Endothelial cell (in vitro differentiated cells): ENCODE measurements around the gene NOTCH2. TPM values are rescaled to one million over a fixed set of nuclear protein-coding genes. Genes with fewer than 3 reads are reported as not detected.

Experiments used
- DNase-seq: peaks from one replicate; pipeline ENCODE4 v3.0.0; 2021; ENCODE audit warnings: low spot score
- H3K27ac Mint-ChIP-seq: one replicate; pipeline ENCODE4 v1.8.0; 2021; ENCODE audit warnings: mixed read lengths, inconsistent platforms; ENCODE audit not compliant: unreplicated experiment
- H3K27me3 Mint-ChIP-seq: one replicate; pipeline ENCODE4 v1.8.0; 2021; ENCODE audit warnings: mild to moderate bottlenecking, moderate library complexity, mixed read lengths, inconsistent platforms; ENCODE audit not compliant: unreplicated experiment
- H3K36me3 Mint-ChIP-seq: one replicate; pipeline ENCODE4 v1.8.0; 2021; ENCODE audit warnings: mild to moderate bottlenecking, low read depth, mixed read lengths, inconsistent platforms; ENCODE audit not compliant: unreplicated experiment
- H3K4me1 Mint-ChIP-seq: one replicate; pipeline ENCODE4 v1.8.0; 2021; ENCODE audit warnings: mild to moderate bottlenecking, mixed read lengths, inconsistent platforms; ENCODE audit not compliant: unreplicated experiment
- H3K4me3 Mint-ChIP-seq: one replicate; pipeline ENCODE4 v1.8.0; 2021; ENCODE audit warnings: mild to moderate bottlenecking, mixed read lengths, inconsistent platforms; ENCODE audit not compliant: unreplicated experiment
- H3K9me3 Mint-ChIP-seq: one replicate; pipeline ENCODE4 v1.8.0; 2021; ENCODE audit warnings: mixed read lengths, inconsistent platforms; ENCODE audit not compliant: unreplicated experiment
- CTCF ChIP-seq: fragments of 200-600 bp; sonication (generic); IDR thresholded peaks from one replicate; pipeline ENCODE4 v1.5.0; 2021; ENCODE audit warnings: antibody characterized with exemption; ENCODE audit not compliant: unreplicated experiment
- total RNA-seq: library from RNA; stranded (reverse); fragmentation: NEBNext Ultra II Directional; extraction: Animal tissue kit (Norgen Biotek cat#: 25700); gene quantifications from one replicate; pipeline ENCODE4 v1.2.1, GENCODE V29; 2021; ENCODE audit not compliant: unreplicated experiment

The NOTCH2 gene
- total RNA-seq, 1 donor from 2014 or later, result 29.7 TPM

- H3K36me3 Mint-ChIP-seq, result peaks cover 6% of the 10 kb centered on the region
- no peaks in the 10 kb centered on the region for H3K9me3 Mint-ChIP-seq
- TF ChIP-seq CTCF, result no peak
- no peak for DNase-seq
- no peak overlapping the region for H3K27ac Mint-ChIP-seq
- peaks cover 2% of the 10 kb centered on the region for H3K27me3 Mint-ChIP-seq
- peaks cover 6% of the 10 kb centered on the region for H3K4me1 Mint-ChIP-seq
- H3K4me3 Mint-ChIP-seq, result no peak overlapping the region
Observed at GRCh38 chr1:119966020-119966419, 103.4 kb downstream of the NOTCH2 start.

GRCh38 chr1:119964673-119965363 lies 104.6 kb downstream of the NOTCH2 start:
- no peak for DNase-seq
- Mint-ChIP-seq H3K4me3 (no peak overlapping the region), H3K27ac (no peak overlapping the region)

GRCh38 chr1:119962296-119962968 lies 107.0 kb downstream of the NOTCH2 start:
- Mint-ChIP-seq H3K27ac (no peak overlapping the region), H3K4me3 (no peak overlapping the region), H3K4me1 (peaks cover 6% of the 10 kb centered on the region), H3K27me3 (peaks cover 2% of the 10 kb centered on the region), H3K9me3 (no peaks in the 10 kb centered on the region), H3K36me3 (peaks cover 6% of the 10 kb centered on the region)
- no peak for TF ChIP-seq CTCF
- DNase-seq, result no peak

More at GRCh38 chr1:119964673-119965363, 104.6 kb downstream of the NOTCH2 start:
- H3K9me3 Mint-ChIP-seq, result no peaks in the 10 kb centered on the region
- H3K36me3 Mint-ChIP-seq, result peaks cover 6% of the 10 kb centered on the region
- peaks cover 2% of the 10 kb centered on the region for H3K27me3 Mint-ChIP-seq
- no peak for TF ChIP-seq CTCF
- H3K4me1 Mint-ChIP-seq, result peaks cover 6% of the 10 kb centered on the region

GRCh38 chr1:119960501-119960900 lies 109.0 kb downstream of the NOTCH2 start:
- TF ChIP-seq CTCF, result no peak
- Mint-ChIP-seq H3K27ac (no peak overlapping the region), H3K36me3 (peaks cover 6% of the 10 kb centered on the region), H3K27me3 (peaks cover 2% of the 10 kb centered on the region), H3K9me3 (no peaks in the 10 kb centered on the region), H3K4me1 (peaks cover 6% of the 10 kb centered on the region), H3K4me3 (no peak overlapping the region)
- no peak for DNase-seq
